Hepatocyte (in vitro differentiated cells): ENCODE results near the gene C5orf58. TPM values are rescaled to one million over a fixed set of nuclear protein-coding genes. Genes with fewer than 3 reads are reported as not detected.

Experiments used
- DNase-seq: peaks from one replicate; pipeline ENCODE4 v3.0.0-alpha.2; 2016; ENCODE audit warnings: low spot score
- H2AFZ ChIP-seq: fragments of 200-600 bp; sonication (generic); 2 replicates; pipeline ENCODE4 v1.6.0; 2016; ENCODE audit warnings: antibody characterized with exemption, mild to moderate bottlenecking
- H3K27ac ChIP-seq: fragments of 200-600 bp; sonication (generic); 2 replicates; pipeline ENCODE4 v1.5.1; 2016; ENCODE audit warnings: mild to moderate bottlenecking
- H3K27me3 ChIP-seq: fragments of 200-600 bp; sonication (generic); 2 replicates; pipeline ENCODE4 v1.6.1; 2016
- H3K36me3 ChIP-seq: fragments of 200-600 bp; sonication (generic); replicated peaks from 2 replicates; pipeline ENCODE4 v1.5.1; 2016; ENCODE audit warnings: low read depth; ENCODE audit not compliant: insufficient read depth
- H3K4me1 ChIP-seq: fragments of 200-600 bp; sonication (generic); 2 replicates; pipeline ENCODE4 v1.5.1; 2016; ENCODE audit warnings: mild to moderate bottlenecking, moderate library complexity; ENCODE audit not compliant: insufficient read depth
- H3K4me2 ChIP-seq: fragments of 200-600 bp; sonication (generic); 2 replicates; pipeline ENCODE4 v1.6.0; 2016
- H3K4me3 ChIP-seq: fragments of 200-600 bp; sonication (generic); 2 replicates; pipeline ENCODE4 v1.5.1; 2016; ENCODE audit warnings: mild to moderate bottlenecking
- H3K79me2 ChIP-seq: fragments of 200-600 bp; sonication (generic); 2 replicates; pipeline ENCODE4 v1.6.0; 2017; ENCODE audit warnings: mild to moderate bottlenecking
- H3K9me2 ChIP-seq: fragments of 200-600 bp; sonication (generic); replicated peaks from 2 replicates; pipeline ENCODE4 v1.6.0; 2017; ENCODE audit warnings: mild to moderate bottlenecking; ENCODE audit not compliant: insufficient read depth
- H3K9me3 ChIP-seq: fragments of 200-600 bp; sonication (generic); 2 replicates; pipeline ENCODE4 v1.5.1; 2016; ENCODE audit warnings: low read depth, mild to moderate bottlenecking
- H4K20me1 ChIP-seq: fragments of 200-600 bp; sonication (generic); 2 replicates; pipeline ENCODE4 v1.6.0; 2016; ENCODE audit warnings: mild to moderate bottlenecking; ENCODE audit not compliant: insufficient read depth, poor library complexity, severe bottlenecking
- EZH2 ChIP-seq: fragments of 200-600 bp; sonication (generic); IDR thresholded peaks from 2 replicates; pipeline ENCODE4 v1.6.1; 2016; ENCODE audit warnings: antibody characterized with exemption, mild to moderate bottlenecking, borderline replicate concordance
- EZH2phosphoT487 ChIP-seq: fragments of 200-600 bp; sonication (generic); IDR thresholded peaks from one replicate; pipeline ENCODE4 v1.6.1; 2018; ENCODE audit warnings: antibody characterized with exemption, mild to moderate bottlenecking, low read depth, moderate library complexity; ENCODE audit not compliant: unreplicated experiment, severe bottlenecking
- WGBS: methylation state at CpG from one replicate; pipeline ENCODE4 v1.1.6; 2016; ENCODE audit warnings: low lambda C conversion rate; ENCODE audit errors: missing lambda C conversion rate; 5-methylcytosine and 5-hydroxymethylcytosine counted together
- polyA plus RNA-seq: library from polyadenylated mRNA; unstranded; fragments of >200 nt; fragmentation: Nextera tagmentation; extraction: Ambion mirVana; gene quantifications from 2 replicates; pipeline ENCODE4 v1.2.1, GENCODE V29; 2016
- total RNA-seq: library from RNA; depleted of rRNA; stranded (reverse); fragments of >200 nt; gene quantifications from 2 replicates; pipeline ENCODE4 v1.2.3, GENCODE V29; 2014
- TF ChIP-seq, protein P1 (sequence below): fragments of 200-600 bp; sonication (generic); IDR thresholded peaks from 2 replicates; pipeline ENCODE4 v1.5.1; 2016; ENCODE audit warnings: antibody characterized with exemption, mild to moderate bottlenecking; ENCODE audit not compliant: poor library complexity

C5orf58 gene
- total and polyA plus RNA-seq, 2 experiments from 2014 or later = 0.58 TPM; not detected in 1

DNA sequence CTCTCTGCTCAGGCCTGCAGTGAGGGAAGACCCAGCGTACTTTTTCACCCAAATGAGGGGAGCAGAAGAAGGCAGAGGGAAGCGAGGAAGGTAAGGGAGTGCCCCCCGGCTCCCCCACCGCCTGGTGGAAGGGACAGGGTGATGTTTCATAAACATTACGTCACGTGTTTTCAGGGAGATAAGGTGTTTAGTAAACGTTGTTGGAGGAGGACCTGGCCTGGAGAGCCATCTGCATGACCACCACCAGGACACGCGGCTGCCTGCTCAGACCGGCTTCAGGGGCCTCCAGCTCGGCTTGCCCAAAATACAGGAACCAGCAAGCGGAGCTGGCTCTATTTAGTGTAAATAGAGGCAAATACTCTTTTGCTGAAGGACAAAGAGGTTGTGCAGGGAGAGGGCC, 40.0 kb upstream of the C5orf58 start:
- Histone ChIP-seq H3K27me3 (no peaks in the 10 kb centered on the region), H3K27ac (no peak overlapping the region), H3K4me1 (no peaks in the 10 kb centered on the region), H4K20me1 (no peaks in the 10 kb centered on the region), H2AFZ (no peak overlapping the region), H3K4me2 (no peak overlapping the region), H3K9me2 (no peaks in the 10 kb centered on the region), H3K79me2 (no peaks in the 10 kb centered on the region), H3K9me3 (no peaks in the 10 kb centered on the region), H3K4me3 (no peak overlapping the region), H3K36me3 (no peaks in the 10 kb centered on the region)
- TF ChIP-seq, protein P1, sequence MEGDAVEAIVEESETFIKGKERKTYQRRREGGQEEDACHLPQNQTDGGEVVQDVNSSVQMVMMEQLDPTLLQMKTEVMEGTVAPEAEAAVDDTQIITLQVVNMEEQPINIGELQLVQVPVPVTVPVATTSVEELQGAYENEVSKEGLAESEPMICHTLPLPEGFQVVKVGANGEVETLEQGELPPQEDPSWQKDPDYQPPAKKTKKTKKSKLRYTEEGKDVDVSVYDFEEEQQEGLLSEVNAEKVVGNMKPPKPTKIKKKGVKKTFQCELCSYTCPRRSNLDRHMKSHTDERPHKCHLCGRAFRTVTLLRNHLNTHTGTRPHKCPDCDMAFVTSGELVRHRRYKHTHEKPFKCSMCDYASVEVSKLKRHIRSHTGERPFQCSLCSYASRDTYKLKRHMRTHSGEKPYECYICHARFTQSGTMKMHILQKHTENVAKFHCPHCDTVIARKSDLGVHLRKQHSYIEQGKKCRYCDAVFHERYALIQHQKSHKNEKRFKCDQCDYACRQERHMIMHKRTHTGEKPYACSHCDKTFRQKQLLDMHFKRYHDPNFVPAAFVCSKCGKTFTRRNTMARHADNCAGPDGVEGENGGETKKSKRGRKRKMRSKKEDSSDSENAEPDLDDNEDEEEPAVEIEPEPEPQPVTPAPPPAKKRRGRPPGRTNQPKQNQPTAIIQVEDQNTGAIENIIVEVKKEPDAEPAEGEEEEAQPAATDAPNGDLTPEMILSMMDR = no peak
- no peak for TF ChIP-seq EZH2
- TF ChIP-seq EZH2phosphoT487 = no peak
- WGBS = 70% methylated on average over 11 of the region's 12 CpGs
- no peak for DNase-seq

DNA sequence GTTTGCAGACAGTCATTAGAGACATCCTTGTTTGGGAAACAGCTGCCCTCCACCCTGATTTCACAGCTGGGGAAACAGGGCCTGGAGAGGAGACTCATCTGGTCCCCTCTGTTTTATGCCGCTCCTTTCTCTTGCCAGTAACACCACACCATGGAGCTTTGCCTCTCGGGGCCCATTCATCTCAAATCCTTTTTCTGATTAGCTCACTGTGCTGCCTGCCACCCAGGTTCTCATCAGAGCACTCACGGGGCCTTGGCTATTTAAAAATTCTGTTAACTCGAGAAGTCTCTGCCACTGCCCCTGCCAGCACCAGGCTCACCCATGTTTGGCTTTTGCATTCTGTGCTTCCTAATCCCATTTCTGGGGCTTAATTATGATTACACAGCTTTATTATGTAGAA, 36.8 kb upstream of the C5orf58 start:
- H3K27me3 ChIP-seq = no peaks in the 10 kb centered on the region
- H3K79me2 ChIP-seq = no peaks in the 10 kb centered on the region
- no peak overlapping the region for H3K27ac ChIP-seq
- no peak for DNase-seq
- H3K4me1 ChIP-seq = no peaks in the 10 kb centered on the region
- no peak overlapping the region for H2AFZ ChIP-seq
- no peaks in the 10 kb centered on the region for H3K9me3 ChIP-seq
- no peaks in the 10 kb centered on the region for H4K20me1 ChIP-seq
- TF ChIP-seq EZH2phosphoT487 (no peak), EZH2 (no peak)
- TF ChIP-seq, protein P1 = no peak
- H3K4me2 ChIP-seq = no peak overlapping the region
- no peak overlapping the region for H3K4me3 ChIP-seq
- 75% methylated on average over 4 of the region's 4 CpGs for WGBS
- H3K36me3 ChIP-seq = no peaks in the 10 kb centered on the region
- H3K9me2 ChIP-seq = no peaks in the 10 kb centered on the region

DNA sequence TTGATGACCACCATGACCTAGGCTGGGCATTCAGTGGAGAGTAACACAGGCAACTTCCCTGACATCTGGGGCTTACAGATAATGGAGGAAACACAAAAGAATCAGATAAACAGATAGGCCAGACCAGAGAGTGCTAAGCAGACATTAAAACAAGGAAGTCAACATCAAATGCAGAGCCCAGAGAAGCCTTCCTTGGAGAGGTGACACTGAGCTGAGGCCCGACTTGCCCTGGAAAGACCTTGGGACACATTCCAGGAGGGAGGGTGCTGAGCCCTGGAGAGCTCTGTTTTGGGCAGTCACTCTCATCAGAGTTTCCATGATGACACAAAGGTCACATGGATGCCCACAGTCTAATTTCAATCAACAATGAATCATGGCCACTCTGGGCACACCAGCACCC, 31.9 kb upstream of the C5orf58 start:
- no peaks in the 10 kb centered on the region for H3K9me2 ChIP-seq
- no peaks in the 10 kb centered on the region for H3K9me3 ChIP-seq
- no peak overlapping the region for H2AFZ ChIP-seq
- no peaks in the 10 kb centered on the region for H3K79me2 ChIP-seq
- H3K27me3 ChIP-seq = peaks cover 12% of the 10 kb centered on the region
- no peaks in the 10 kb centered on the region for H3K4me1 ChIP-seq
- no peak overlapping the region for H3K4me3 ChIP-seq
- DNase-seq = no peak
- H3K4me2 ChIP-seq = no peak overlapping the region
- no peaks in the 10 kb centered on the region for H3K36me3 ChIP-seq
- 0% methylated on average over 1 of the region's 1 CpG for WGBS
- no peak overlapping the region for H3K27ac ChIP-seq
- no peaks in the 10 kb centered on the region for H4K20me1 ChIP-seq
- TF ChIP-seq EZH2phosphoT487 (no peak), EZH2 (no peak)
- TF ChIP-seq, protein P1 = no peak

DNA sequence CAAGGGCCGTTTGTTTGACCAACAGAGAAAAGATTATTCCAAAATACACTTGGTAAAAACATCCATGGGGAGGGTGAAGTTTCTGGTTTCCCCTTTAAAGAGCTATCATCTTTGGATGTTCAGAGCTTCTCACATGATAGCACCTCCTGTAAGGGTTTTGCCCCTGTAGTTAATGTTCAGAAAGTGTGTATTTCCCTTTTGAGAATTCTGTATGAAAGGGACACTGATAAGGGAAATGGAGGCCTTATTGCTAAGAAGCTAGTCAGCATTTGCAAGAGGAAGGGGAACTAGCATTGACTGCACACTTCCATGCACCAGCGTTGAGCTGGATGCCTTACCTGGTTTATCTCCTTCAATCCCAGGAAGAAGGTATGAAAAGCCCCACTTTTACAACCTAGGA, 31.5 kb upstream of the C5orf58 start:
- Histone ChIP-seq H3K4me1 (no peaks in the 10 kb centered on the region), H3K9me2 (no peaks in the 10 kb centered on the region)

More for the DNA sequence above, 31.5 kb upstream of the C5orf58 start:
- Histone ChIP-seq H3K79me2 (no peaks in the 10 kb centered on the region), H2AFZ (no peak overlapping the region), H3K9me3 (no peaks in the 10 kb centered on the region), H3K4me3 (no peak overlapping the region), H3K27me3 (peaks cover 12% of the 10 kb centered on the region), H3K36me3 (no peaks in the 10 kb centered on the region), H4K20me1 (no peaks in the 10 kb centered on the region), H3K4me2 (no peak overlapping the region), H3K27ac (no peak overlapping the region)
- no peak for DNase-seq
- TF ChIP-seq EZH2 (no peak), EZH2phosphoT487 (no peak)
- TF ChIP-seq, protein P1 = no peak
- WGBS = 83% methylated on average over 2 of the region's 2 CpGs
